HCT116 (cell line): ENCODE data around the gene PCK2.

Experiments
- CTCF ChIP-seq, 3 experiments: fragments of 200-600 bp in 1 of 3; sonication (generic) in 1 of 3; IDR thresholded peaks in 2 of 3; conservative IDR thresholded peaks in 1 of 3; 2 replicates each; pipeline ENCODE4 v1.5.1; 2012 to 2017; ENCODE audit warnings: low read depth in 2 of 3, low read length in 2 of 3, antibody characterized with exemption in 1 of 3, borderline replicate concordance in 1 of 3, control low read depth in 1 of 3, mild to moderate bottlenecking in 1 of 3, mixed read lengths in 1 of 3, mixed run types in 1 of 3, moderate library complexity in 1 of 3; ENCODE audit not compliant: insufficient read depth in 1 of 3
- POLR2A ChIP-seq: IDR thresholded peaks from 2 replicates; pipeline ENCODE4 v1.7.0; 2011; ENCODE audit warnings: borderline replicate concordance; ENCODE audit not compliant: insufficient read depth, insufficient read length; ENCODE audit errors: extremely low read depth

- no peak for TF ChIP-seq POLR2A
- TF ChIP-seq CTCF (IDR thresholded peaks at IDR 0.05 in 2 of 3, conservative IDR thresholded peaks at IDR 0.05 in 1 of 3; ENCODE audit: borderline replicate concordance in 1 of 3, insufficient read depth in 1 of 3, low read depth in 2 of 3, low read length in 2 of 3): no peak
Measured at GRCh38 chr14:24060443-24060842, 33.7 kb upstream of the PCK2 start.
